Gastrocnemius medialis (tissue), 4 donors: ENCODE results near the gene GRPEL2.

ENCODE experiments used
- POLR2A ChIP-seq, 2 donors: fragments of 450-650 bp; IDR thresholded peaks; one replicate each; pipeline ENCODE4 v1.6.1; 2017; ENCODE audit warnings: antibody characterized with exemption in 2 of 2, mild to moderate bottlenecking in 2 of 2, moderate library complexity in 2 of 2
- TF ChIP-seq, protein P1 (sequence below), 5 experiments: fragments of 450-650 bp in 3 of 5; fragments of 200-600 bp in 2 of 5; sonication (generic) in 2 of 5; IDR thresholded peaks in 4 of 5; conservative IDR thresholded peaks in 1 of 5; 1 replicate in 4 of 5; 2 replicates in 1 of 5; pipeline ENCODE4 v1.5.1; 2016 to 2019; ENCODE audit warnings: antibody characterized with exemption in 5 of 5, mild to moderate bottlenecking in 3 of 5, moderate library complexity in 3 of 5

DNA sequence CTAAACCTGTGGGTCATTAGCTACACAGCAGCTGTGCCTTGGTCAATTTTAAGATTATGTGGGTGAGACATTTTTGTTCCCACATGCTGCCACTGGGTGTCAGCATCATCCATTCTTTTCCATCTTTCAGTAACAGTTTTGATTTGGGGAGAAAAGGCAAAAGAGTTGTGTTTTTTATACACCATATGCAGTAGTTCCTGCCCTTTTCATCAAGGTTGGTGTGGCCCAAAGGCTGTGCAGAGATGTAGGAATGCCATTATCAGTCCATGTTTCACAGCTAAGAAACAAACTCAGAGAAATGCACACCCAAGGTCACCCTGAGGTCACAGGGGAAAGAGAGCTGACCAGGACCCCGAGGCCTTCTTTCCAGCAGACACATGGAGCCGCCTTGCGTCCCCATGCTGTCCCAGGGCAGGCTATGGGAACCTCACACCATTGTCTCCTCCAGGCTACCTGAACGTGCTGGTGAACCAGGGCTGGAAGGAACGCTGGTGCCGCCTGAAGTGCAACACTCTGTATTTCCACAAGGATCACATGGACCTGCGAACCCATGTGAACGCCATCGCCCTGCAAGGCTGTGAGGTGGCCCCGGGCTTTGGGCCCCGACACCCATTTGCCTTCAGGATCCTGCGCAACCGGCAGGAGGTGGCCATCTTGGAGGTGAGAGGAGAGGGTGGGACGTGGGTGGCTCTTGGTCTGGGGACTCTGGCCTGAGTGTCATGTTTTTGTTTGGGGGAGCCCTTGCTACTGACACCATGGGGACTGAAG lies 27.8 kb upstream of the GRPEL2 start:
- TF ChIP-seq, protein P1, sequence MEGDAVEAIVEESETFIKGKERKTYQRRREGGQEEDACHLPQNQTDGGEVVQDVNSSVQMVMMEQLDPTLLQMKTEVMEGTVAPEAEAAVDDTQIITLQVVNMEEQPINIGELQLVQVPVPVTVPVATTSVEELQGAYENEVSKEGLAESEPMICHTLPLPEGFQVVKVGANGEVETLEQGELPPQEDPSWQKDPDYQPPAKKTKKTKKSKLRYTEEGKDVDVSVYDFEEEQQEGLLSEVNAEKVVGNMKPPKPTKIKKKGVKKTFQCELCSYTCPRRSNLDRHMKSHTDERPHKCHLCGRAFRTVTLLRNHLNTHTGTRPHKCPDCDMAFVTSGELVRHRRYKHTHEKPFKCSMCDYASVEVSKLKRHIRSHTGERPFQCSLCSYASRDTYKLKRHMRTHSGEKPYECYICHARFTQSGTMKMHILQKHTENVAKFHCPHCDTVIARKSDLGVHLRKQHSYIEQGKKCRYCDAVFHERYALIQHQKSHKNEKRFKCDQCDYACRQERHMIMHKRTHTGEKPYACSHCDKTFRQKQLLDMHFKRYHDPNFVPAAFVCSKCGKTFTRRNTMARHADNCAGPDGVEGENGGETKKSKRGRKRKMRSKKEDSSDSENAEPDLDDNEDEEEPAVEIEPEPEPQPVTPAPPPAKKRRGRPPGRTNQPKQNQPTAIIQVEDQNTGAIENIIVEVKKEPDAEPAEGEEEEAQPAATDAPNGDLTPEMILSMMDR (IDR thresholded peaks at IDR 0.05 in 4 of 5, conservative IDR thresholded peaks at IDR 0.05 in 1 of 5): peak in 4 of 5 experiments; percentile 33 to 58 (median 41)
- TF ChIP-seq POLR2A (IDR thresholded peaks at IDR 0.05): no peak
